GM11168 (cell line): ENCODE data around the gene CHERP.
"Not testable (repeated sequence)": the region's sequence is repeated elsewhere in the genome, so short reads cannot be mapped to it uniquely, and the experiment has no call there.

Experiments used
- in situ Hi-C: fragments of 300-500 bp; cut with MboI; formaldehyde crosslinking; loops from one replicate; pipeline ENCODE4 v1.12.0; 2022; ENCODE audit warnings: low sequenced_read_pairs; ENCODE audit not compliant: unreplicated experiment

Gene CHERP

DNA sequence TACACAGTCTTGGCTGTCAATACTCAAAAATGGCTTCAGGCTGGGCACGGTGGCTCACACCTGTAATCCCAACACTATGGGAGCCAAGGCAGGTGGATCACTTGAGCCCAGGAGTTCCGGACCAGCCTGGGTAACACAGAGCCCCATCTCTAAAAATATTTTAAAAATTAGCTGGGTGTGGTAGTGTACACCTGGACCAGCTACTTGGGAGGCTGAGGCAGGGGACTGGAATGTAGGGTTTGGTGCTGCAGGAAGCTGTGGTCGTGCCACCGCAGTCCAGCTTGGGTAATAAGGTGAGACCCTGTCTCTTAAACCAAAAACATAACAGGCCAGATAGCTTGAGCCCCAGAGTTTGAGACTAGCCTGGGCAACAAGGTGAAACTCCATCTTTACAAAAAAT, 6.7 kb upstream of the CHERP start:
- in situ Hi-C loops: no loop called here

DNA sequence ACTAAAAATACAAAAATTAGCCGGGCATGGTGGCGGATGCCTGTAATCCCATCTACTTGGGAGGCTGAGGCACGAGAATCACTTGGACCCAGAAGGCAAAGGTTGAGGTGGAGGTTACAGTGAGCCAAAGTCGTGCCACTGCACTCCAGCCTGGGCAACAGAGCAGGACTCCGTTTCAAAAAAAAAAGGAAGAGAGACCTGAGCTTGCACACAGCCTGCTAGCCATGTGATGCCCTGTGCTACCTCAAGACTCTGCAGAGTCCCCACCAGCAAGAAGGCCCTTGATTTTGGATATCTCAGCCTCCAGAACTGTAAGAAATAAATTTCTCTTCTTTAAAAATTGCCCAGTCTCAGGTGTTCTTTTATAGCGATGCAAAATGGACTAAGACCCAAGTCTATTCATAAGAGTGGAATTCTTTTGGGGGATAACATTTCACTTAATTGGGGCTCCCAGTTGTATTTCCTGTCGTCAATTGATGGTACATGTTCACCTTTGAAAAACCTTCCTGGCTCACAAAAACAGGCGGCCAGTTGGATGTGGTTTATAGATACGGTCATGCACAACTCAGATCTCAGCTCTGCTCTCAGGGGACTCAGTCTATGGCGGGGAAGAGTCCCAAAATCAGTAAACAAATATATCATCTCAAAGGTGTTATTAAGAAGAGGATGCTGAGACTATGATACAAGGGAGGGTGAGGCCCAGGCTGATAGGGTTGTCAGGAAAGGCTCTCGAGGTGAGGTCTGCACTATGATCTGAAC, 2.4 kb upstream of the CHERP start:
- in situ Hi-C loops: no loop called here

GRCh38 chr19:16543734-16544133, 1.5 kb upstream of the CHERP start:
- in situ Hi-C loops: not testable (repeated sequence)

GRCh38 chr19:16542910-16543472, 754 bp upstream of the CHERP start:
- in situ Hi-C loops: no loop called here

DNA sequence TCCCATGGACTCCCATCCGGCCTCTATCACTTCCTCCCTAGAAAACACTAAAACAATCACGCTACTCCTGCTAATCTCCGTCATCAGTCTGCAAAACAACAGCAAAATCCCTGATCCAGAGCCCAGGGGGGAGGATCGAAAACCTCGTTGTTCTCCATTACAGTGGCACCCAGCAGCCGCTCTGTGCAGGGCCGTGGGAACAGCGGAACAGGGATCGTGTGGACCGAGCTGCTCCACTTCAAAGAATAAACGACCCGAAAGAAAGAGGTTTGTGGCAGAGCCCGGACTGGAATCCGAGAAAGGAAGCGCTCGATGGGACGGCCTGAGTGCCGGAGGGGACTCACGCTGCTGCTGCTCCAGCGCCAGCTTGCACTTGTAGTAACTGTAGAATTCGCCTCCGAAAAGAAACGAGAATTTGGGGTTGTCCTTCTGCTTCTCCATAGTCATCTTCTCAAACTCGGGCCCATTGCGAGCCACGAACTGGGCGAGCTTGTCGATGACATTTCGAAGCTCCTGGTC, 652 bp downstream of the CHERP start:
- in situ Hi-C loops: no loop called here

DNA sequence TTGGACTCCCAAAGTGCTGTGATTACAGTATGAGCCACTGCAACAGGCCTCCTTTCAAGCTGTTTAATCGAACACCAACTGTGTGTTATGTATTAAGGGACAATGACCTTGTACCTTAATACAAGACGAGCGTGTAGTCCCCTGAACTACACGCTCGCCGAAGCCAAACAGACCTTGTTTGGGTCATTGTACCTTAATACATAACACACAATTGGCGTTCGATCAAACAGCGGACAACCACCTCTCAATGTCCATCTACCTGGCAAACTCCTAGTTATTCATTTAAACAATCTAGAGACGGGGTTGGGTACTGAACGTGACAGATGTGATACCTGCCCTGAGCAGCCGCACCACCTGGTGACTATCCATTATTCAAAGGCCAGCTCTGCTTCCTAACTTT, 1.3 kb downstream of the CHERP start:
- in situ Hi-C loops: no loop called here

- in situ Hi-C loops: no loop called here
Measured at GRCh38 chr19:16537111-16537510, 5.1 kb downstream of the CHERP start.

- in situ Hi-C loops: no loop called here
Measured at GRCh38 chr19:16536130-16536529, 6.1 kb downstream of the CHERP start.

GRCh38 chr19:16535381-16535780, 6.9 kb downstream of the CHERP start:
- in situ Hi-C loops: no loop called here

DNA sequence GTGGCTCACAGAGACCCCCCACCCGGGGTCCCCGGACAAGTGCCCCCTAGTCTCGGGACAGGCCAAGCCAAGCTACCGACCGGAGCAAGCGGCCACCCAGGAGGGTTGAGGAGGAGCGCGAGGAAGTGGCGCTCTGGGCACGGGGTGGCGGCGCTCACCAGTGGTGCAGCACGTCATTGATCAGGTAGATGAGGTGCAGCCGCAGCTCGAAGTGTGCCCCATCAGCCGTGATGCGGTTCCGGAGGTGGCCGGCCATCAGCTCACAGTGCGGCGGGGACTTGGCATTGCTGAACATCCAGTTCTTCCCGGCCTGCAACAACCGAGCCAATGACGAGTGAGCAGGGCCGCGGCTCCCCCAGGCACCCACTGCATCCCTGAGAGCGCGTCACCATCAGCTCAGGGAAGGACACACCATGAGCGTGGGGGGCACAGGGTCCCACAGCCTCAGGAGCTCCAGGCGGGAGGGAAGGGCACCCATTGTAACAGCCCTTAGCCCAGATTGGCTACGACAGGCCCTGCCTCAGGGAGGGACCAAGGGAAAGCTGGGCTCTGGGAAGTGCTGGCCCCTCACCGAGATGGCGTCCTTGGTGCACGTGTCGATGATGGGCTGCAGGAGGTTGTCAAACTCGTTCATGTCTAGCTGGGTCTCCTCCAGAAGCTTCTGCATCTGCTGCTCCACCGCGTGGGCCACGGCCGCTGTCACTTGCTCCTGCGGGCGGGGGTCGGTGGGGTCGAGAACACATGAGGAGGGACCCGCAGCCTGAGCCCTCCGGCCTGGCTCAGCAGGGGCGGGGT, 9.6 kb downstream of the CHERP start:
- in situ Hi-C loops: no loop called here

GRCh38 chr19:16531380-16531669, 10.9 kb downstream of the CHERP start:
- in situ Hi-C loops: no loop called here

GRCh38 chr19:16530540-16531379, 11.5 kb downstream of the CHERP start:
- in situ Hi-C loops: no loop called here

DNA sequence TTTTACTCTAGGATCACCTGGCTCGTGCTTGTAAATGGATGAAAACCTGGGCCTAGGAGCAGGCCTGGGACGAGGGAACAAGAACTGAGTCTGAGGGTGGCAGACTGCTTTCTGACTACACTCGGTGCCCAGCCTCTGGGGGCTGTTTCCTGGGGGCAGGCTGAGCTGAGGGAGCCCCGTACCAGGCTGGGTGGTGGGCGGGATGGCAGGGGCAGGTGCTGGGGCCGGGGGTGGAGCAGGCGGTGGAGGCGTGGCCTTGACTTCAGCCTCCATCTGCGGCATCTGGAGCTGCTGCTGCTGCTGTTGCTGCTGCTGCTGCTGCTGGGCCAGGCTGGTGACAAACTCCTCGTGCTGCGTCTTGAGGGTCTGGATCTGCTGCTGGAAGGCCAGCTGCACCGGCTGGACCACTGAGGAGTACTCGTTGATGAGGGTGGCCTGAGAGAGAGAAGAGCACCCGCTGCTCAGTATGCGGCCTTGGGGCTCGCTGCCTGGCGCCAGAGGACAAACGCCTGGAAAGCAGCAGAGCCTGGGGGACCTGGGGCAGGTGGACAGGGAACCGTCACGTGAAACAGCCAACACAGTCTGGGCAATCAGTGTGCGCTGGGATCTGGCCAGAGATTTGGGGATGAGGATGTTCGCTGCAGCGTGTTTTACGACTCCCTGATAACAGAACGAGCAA, 12.6 kb downstream of the CHERP start:
- in situ Hi-C loops: no loop called here

DNA sequence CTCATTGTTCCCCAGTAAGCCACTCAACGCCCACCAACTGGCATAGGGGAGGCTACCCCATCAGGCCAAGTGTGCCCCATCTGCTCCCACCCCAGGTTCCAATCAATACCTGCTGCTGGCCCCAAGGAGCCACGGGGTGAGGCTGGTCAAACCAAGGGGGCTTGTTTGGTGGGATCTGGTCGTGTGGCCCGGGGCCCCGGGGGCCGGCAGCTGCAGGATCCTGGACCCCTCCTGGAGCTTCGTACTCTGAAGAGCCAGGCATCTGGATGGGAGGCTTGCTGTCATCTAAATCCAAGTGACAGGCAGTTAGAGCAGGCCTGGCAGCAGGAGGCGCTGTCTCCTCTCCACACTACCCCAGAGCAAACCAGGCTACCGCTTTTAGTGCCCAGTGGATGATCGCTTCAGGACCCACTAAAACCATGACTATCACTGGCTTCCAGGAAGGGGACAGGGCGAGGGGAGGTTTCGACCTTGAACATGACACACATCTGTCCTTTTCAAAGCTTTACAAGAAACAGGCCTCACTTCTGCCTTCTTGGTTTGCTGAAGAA, 14.2 kb downstream of the CHERP start:
- in situ Hi-C loops: no loop called here

DNA sequence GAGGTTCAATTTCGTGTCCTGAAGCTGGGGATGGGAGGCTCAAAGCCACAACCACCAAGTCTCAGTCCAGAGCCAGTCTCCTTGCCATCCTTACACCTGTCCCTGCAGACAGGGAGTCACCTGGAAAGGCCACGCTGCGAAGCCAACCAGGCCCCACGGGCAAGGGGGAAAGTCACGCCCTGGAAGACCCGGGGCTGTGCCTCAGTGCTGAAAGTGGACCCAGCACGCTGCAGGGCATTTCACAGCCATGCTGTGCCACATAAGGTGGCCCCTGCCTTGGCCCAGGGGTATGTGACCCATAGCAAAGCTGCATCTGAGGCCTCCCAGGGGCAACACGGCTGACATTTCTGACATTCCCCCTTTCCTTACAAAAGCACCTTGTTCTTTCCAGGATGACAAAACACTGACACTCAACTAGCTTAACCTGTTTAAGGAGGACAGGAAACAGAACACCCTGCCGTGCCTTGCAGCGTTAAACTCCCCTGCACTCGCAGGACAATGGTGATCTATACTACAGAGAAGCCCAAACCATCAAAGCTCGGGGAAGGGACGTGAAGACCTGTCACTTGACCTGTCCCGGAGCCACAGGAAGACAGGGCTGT, 14.8 kb downstream of the CHERP start:
- in situ Hi-C loops: no loop called here

- in situ Hi-C loops: no loop called here
Measured at GRCh38 chr19:16525751-16526481, 16.3 kb downstream of the CHERP start.

GRCh38 chr19:16524991-16525734, 17.1 kb downstream of the CHERP start:
- in situ Hi-C loops: no loop called here
